NT2/D1 (cell line): ENCODE measurements around the gene MARCHF2.

Source experiments
- SUZ12 ChIP-seq: IDR thresholded peaks from 2 replicates; pipeline ENCODE4 v1.6.1; 2011; ENCODE audit not compliant: insufficient read length, insufficient read depth; ENCODE audit errors: extremely low read depth
- ZNF274 ChIP-seq: IDR thresholded peaks from 2 replicates; pipeline ENCODE4 v1.6.1; 2011; ENCODE audit warnings: mild to moderate bottlenecking, low read depth, low read length

DNA sequence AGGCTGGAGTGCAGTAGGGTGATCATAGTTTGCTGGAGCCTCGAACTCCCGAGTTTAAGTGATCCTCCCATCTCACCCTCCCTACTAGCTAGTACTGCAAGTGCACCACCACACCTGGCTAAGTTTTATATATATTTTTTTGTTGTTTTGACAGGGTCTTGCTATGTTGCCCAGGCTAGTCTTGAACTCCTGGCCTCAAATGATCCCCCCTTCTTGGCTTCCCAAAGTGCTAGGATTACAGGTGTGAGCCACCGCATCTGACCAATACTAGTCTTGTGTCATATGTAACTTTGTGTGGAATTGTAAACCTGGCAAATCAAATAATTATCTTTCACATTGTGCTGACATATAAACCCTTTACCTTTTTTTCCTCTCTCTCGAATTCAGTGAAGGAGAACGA, 41.9 kb downstream of the MARCHF2 start:
- TF ChIP-seq SUZ12 (no peak), ZNF274 (no peak)
